Fibroblast of the aortic adventitia (primary cell): ENCODE measurements around the gene KCNJ8. TPM values are rescaled to one million over a fixed set of nuclear protein-coding genes. Genes with fewer than 3 reads are reported as not detected.
"Not testable (repeated sequence)": the region's sequence is repeated elsewhere in the genome, so short reads cannot be mapped to it uniquely, and the experiment has no call there.

Experiments used
- DNase-seq: peaks from one replicate; pipeline ENCODE4 v3.0.0-alpha.2; 2010; ENCODE audit warnings: low read depth
- H3K4me3 ChIP-seq: 2 replicates; pipeline ENCODE4 v1.5.1; 2011; ENCODE audit warnings: low read depth, mild to moderate bottlenecking, control low read depth, low read length, moderate library complexity
- total RNA-seq: library from RNA; depleted of rRNA; stranded (reverse); fragments of >200 nt; gene quantifications from 2 replicates; pipeline ENCODE4 v1.2.3, GENCODE V29; 2012; ENCODE audit warnings: low replicate concordance
- TF ChIP-seq, protein P1 (sequence below): IDR thresholded peaks from 2 replicates; pipeline ENCODE4 v1.5.1; 2011; ENCODE audit warnings: mild to moderate bottlenecking, low read length, control low read depth, inconsistent platforms; ENCODE audit not compliant: insufficient read depth

KCNJ8 gene
- total RNA-seq, 1 donor, result 5.6 TPM

- no peak overlapping the region for H3K4me3 ChIP-seq
- no peak for DNase-seq
- TF ChIP-seq, protein P1, sequence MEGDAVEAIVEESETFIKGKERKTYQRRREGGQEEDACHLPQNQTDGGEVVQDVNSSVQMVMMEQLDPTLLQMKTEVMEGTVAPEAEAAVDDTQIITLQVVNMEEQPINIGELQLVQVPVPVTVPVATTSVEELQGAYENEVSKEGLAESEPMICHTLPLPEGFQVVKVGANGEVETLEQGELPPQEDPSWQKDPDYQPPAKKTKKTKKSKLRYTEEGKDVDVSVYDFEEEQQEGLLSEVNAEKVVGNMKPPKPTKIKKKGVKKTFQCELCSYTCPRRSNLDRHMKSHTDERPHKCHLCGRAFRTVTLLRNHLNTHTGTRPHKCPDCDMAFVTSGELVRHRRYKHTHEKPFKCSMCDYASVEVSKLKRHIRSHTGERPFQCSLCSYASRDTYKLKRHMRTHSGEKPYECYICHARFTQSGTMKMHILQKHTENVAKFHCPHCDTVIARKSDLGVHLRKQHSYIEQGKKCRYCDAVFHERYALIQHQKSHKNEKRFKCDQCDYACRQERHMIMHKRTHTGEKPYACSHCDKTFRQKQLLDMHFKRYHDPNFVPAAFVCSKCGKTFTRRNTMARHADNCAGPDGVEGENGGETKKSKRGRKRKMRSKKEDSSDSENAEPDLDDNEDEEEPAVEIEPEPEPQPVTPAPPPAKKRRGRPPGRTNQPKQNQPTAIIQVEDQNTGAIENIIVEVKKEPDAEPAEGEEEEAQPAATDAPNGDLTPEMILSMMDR, result no peak
These were observed 40.3 kb upstream of the KCNJ8 start for GRCh38 chr12:21814814-21815213.

GRCh38 chr12:21814327-21814726 lies 39.8 kb upstream of the KCNJ8 start:
- TF ChIP-seq, protein P1, result no peak
- no peak for DNase-seq

GRCh38 chr12:21813751-21814150 lies 39.2 kb upstream of the KCNJ8 start:
- H3K4me3 ChIP-seq, result no peak overlapping the region
- TF ChIP-seq, protein P1, result no peak

More at GRCh38 chr12:21814327-21814726, 39.8 kb upstream of the KCNJ8 start:
- no peak overlapping the region for H3K4me3 ChIP-seq

DNA sequence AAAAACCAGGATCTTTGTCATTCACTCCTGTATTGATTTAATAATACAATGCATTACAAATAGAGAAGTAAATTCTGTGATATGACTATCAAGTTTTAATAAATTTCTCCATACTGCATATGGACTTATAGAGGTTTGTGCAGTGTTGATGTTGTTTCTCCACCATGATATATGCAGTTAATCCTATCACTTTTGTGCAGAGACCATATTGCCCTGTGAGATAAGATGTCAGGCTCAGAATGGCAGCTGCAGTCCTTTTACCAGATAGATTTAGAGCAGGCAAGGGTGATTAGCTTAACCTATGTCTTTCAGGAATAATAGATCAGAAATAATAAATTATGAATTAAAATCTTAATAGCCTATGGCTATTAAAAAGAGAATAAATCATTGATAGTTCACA lies 38.6 kb upstream of the KCNJ8 start:
- no peak for DNase-seq
- no peak overlapping the region for H3K4me3 ChIP-seq
- TF ChIP-seq, protein P1, result no peak

More at GRCh38 chr12:21813751-21814150, 39.2 kb upstream of the KCNJ8 start:
- DNase-seq, result no peak

DNA sequence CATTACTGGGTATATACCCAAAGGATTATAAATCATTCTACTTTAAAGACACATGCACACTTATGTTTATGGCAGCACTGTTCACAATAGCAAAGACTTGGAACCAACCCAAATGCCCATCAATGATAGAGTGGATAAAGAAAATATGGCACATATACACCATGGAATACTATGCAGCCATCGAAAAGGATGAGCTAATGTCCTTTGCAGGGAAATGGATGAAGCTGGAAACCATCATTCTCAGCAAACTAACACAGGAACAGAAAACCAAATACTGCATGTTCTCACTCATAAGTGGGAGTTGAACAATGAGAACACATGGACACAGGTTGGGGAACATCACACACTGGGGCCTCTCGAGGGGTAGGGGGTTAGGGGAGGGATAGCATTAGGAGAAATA lies 37.8 kb upstream of the KCNJ8 start:
- not testable (repeated sequence) for H3K4me3 ChIP-seq, DNase-seq

DNA sequence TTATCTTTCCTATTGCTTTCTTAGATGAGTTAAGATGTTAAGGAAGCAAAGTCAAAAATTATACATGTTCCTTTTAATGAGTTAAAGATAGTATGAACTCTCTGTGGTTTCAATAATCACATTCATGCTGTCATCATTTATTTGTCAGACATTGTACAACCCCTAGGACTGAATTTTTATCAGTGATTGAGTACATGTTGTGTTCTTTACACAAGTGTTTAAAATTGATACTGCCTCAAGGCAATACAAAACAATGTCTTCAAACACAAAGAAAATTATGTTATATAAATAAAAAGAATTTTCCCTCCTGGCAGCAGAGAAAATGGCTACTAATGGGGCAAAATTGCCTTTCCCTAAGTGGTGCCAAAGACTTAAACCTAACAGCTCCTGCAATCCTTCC lies 34.6 kb upstream of the KCNJ8 start:
- DNase-seq, result no peak
- no peak overlapping the region for H3K4me3 ChIP-seq
- TF ChIP-seq, protein P1, result no peak

DNA sequence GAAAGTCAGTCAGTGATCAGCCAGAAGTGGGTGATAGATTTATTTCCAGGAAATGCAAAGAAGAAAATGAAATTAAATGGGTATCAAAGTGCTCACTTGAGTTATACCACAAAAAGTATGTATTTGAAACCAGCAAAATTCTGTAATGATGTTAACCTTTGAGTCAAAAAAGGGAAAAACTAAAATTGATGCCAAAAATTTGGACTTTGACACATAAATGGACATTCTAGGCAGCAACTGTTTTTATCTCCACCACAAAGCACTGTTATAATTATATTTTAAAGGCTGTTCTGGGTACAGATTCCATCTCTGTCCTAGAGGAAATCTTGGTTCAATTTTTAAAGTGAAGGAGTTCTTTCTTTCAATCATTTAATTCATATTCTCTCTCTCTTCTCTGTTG lies 31.7 kb upstream of the KCNJ8 start:
- H3K4me3 ChIP-seq, result no peak overlapping the region
- TF ChIP-seq, protein P1, result no peak
- DNase-seq, result no peak
